ENCODE data around the gene PRLH. TPM values are rescaled to one million over a fixed set of nuclear protein-coding genes. Genes with fewer than 3 reads are reported as not detected.

Gene PRLH
- total and polyA plus RNA-seq, 2 of the 13 experiments (the other 11 are each of a cell fraction or from before 2014, with no cell fraction given): not detected

GRCh38 chr2:237598468-237599208, 32.3 kb downstream of the PRLH start (continued):
- TF ChIP-seq RNF219 (CRISPR knock-in tag; IDR thresholded peaks at IDR 0.05) (no peak), MXD1 (CRISPR knock-in tag; IDR thresholded peaks at IDR 0.05) (no peak), ZBTB10 (CRISPR knock-in tag; IDR thresholded peaks at IDR 0.05; ENCODE audit: borderline replicate concordance) (no peak), TFE3 (CRISPR knock-in tag; IDR thresholded peaks at IDR 0.05) (no peak), ZFX (CRISPR knock-in tag; IDR thresholded peaks at IDR 0.05; ENCODE audit: low read depth) (peak; percentile 35; the same call in 1 of the 2 replicates), IRX3 (CRISPR knock-in tag; IDR thresholded peaks at IDR 0.05; ENCODE audit: borderline replicate concordance, low read depth) (no peak)
- TF ChIP-seq, protein P1, sequence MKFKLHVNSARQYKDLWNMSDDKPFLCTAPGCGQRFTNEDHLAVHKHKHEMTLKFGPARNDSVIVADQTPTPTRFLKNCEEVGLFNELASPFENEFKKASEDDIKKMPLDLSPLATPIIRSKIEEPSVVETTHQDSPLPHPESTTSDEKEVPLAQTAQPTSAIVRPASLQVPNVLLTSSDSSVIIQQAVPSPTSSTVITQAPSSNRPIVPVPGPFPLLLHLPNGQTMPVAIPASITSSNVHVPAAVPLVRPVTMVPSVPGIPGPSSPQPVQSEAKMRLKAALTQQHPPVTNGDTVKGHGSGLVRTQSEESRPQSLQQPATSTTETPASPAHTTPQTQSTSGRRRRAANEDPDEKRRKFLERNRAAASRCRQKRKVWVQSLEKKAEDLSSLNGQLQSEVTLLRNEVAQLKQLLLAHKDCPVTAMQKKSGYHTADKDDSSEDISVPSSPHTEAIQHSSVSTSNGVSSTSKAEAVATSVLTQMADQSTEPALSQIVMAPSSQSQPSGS (CRISPR knock-in tag; IDR thresholded peaks at IDR 0.05): no peak
